GM19452 (cell line): ENCODE data around the gene COL18A1.

Source experiments
- ATAC-seq: cut with Tn5 transposase; IDR thresholded peaks from one replicate; pipeline ENCODE4 v1.9.1; 2021; ENCODE audit not compliant: unreplicated experiment

COL18A1 gene

DNA sequence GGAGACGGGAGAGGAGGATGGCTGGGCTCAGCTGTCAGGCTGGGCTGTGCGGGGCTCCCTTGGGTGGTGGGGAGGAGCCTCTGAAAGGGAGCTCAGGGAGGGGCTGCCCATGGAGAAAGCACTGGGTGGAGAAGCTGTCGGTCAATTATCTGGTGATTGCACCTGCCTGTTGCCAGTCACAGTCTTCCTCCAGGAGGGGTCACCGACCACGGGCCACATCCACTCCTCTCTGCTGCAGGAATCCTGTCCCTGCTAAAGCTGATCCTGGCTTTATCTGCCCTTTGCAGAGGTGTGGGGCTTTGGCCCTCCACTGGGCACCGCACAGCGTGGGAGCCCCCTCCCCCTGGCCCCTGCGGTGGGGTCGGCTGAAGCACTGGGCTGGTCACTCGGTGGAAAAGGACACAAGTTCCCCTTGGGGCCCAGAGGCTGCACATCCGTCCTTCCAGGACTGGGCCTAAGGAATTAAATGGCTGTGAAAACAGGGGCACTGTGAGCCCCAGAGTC, 21.8 kb upstream of the COL18A1 start:
- ATAC-seq: no peak

DNA sequence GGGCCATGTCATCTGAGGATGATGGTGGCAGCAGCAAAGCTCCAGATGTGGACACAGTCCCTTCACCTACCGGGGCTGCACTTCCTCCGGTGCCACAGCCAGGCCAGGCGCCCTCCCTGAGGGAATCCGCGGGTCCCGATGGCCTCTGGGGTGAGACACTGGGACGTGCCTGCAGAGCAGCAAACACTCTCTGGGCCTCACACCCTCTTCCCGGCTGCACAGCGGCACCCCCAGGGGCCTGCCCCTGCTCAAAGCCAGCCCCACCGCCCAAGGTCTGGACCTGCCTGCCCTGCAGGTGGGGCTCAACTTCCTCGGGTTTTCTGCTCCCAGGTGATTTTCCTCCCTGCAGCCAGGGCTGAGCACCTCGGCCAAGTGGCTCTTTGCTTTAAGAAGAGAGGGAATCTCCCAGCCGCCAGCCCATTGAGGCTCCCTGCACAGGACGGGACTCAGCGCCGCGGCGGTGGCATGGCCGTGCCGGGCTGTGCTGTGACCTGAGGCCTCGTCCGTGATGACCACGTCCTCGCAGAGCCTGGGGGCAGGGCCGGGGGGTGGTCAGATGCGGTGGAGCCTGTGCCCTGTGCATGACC, 21.3 kb upstream of the COL18A1 start:
- no peak for ATAC-seq

DNA sequence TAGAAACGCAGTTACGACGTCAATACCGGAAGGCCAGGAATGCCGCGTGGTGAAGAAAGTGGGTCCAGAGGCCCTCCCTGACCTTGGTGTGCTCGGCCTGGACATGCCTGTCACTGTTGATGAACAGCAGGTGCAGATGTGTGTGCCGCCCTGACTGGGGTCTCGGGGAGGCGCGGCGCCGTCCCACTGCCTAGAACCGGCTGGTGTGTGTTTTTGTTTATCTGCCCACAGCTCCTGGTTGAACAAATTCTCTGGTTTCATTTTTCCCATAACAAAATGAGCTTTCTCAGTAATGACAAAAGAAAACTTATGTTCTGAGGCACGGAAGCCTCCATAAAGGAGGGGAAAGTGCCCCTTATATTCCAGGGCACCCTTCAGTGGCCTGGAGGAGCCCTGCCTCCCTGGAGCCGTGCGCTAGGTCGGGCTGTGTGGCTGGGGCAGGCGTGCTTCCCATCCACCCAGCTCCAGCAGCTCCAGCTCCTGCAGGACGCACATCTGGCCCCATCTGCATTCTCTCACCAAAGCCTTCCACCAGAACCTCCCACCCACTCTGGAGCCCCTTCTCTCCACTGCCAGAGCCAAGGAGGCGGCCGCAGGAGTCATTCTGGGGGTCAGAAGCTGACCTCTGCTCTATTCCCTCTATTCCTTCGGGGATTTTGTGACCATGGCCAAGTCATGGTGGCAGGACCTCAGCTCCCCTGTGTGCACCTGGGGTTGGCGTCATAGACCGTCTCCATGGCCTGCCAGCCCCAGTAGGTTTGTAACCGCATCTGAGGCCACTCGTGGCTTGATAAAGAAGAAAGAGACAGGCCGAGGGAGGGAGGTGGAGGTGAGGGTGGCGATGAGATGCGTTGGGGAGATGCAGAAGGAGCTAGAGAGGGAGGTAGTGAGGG, 20.1 kb upstream of the COL18A1 start:
- no peak for ATAC-seq

DNA sequence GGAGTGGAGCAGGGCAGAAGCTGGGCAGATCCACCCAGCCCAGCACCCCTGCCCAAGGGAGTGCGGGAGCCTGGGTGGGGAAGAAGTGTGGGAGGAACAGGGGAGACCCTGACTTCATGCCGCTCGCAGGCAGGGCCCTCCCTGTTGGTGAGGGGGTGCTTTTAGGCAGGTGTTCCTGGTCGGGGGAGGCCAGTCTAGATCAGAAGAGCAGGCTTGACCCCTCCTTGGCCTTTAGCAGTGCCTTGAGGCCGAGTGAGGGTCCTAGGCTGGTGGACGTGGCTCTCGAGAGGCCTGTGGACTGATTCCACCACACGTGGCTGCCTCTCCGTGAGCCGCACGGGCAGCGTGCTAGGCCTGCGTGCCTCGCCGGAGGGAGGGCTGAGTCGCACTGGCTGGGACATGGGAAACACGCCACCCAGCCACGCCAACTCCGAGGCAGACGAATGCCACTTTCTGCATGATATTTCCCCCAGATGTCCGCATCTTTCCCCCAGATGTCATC, 19.4 kb upstream of the COL18A1 start:
- ATAC-seq: no peak

- ATAC-seq: no peak
These were observed 18.6 kb upstream of the COL18A1 start for GRCh38 chr21:45386336-45386727.

GRCh38 chr21:45386728-45387371, 18.1 kb upstream of the COL18A1 start:
- no peak for ATAC-seq

DNA sequence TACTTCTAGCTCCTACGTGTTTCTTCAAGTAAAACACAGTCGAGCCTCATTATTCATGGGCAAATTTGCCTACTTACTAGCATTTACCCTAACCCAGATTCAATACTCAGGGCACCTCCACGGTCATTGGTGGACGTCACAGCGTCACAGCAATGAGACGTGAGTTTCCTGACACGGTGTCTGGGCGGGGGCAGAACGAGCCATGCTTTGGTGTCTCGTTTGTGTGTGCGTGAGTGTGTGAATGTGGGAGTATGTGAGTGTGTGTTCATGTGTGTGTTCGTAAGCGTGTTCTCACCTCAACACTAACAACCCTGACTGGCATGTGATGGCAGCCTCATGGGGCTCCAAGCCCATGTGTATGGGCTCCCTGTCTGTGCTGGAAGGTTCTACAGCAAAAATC, 17.5 kb upstream of the COL18A1 start:
- no peak for ATAC-seq

- no peak for ATAC-seq
These were observed 16.9 kb upstream of the COL18A1 start for GRCh38 chr21:45388011-45388521.

GRCh38 chr21:45388611-45389296, 16.2 kb upstream of the COL18A1 start:
- ATAC-seq: no peak

GRCh38 chr21:45390121-45390751, 14.7 kb upstream of the COL18A1 start:
- no peak for ATAC-seq

GRCh38 chr21:45390831-45391742, 13.9 kb upstream of the COL18A1 start:
- ATAC-seq: no peak

GRCh38 chr21:45391743-45392572, 13.0 kb upstream of the COL18A1 start:
- ATAC-seq: no peak

- no peak for ATAC-seq
These were observed 12.4 kb upstream of the COL18A1 start for GRCh38 chr21:45392573-45392971.

- no peak for ATAC-seq
These were observed 11.9 kb upstream of the COL18A1 start for GRCh38 chr21:45393021-45393420.

DNA sequence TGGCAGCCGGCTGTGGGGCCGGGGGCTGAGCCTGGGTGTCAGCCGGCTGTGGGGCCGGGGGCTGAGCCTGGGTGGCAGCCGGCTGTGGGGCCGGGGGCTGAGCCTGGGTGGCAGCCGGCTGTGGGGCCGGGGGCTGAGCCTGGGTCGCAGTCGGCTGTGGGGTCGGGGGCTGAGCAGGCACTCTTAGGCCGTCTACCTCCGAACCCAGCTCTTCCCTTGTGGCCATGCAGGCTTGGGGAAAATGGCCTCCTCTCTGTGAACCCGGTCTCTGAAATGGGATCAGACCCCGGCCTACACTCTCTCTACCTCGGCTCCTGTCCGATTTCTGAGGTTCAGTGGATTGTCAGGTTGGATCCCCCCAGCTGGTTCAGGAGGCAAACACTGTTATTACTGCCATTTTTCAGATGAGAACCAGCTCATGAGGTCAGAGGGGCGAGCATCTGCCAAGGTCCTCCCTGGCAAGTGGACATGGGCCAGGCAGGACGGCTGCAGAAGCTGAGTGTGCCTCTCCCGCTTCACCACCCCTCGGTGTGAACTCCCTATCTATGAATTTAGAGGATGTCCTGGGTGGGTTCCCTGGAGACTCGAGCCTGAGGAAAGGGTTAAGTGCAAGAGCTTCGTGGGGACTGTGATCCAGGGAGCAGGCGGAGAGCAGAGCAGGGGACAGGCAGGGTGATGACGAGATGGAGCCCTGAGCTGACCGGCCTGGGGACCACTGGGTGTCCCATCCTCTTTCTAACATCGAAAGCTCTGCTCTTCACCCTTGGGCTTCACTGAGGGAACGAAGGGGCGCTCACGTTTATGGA, 10.9 kb upstream of the COL18A1 start:
- no peak for ATAC-seq

- no peak for ATAC-seq
These were observed 8.4 kb upstream of the COL18A1 start for GRCh38 chr21:45396620-45396995.

DNA sequence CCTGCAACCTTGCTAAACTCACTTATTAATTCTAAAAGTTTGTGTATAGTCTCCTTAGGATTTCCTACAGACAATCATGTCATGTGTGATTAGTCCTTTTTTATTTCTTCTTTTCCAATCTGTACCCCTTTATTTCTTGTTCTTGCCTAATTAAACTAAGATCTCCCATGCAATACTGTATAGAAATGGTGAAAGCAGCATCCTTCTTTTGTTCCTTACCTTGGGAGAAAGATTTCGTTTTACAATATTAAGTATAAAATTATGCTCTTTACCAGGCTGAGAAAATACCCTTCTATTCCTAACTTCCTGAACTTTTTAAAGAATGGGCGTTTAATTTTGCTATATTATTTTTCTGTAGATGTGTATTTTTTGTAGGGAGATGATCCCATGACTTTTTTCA, 7.6 kb upstream of the COL18A1 start:
- no peak for ATAC-seq

DNA sequence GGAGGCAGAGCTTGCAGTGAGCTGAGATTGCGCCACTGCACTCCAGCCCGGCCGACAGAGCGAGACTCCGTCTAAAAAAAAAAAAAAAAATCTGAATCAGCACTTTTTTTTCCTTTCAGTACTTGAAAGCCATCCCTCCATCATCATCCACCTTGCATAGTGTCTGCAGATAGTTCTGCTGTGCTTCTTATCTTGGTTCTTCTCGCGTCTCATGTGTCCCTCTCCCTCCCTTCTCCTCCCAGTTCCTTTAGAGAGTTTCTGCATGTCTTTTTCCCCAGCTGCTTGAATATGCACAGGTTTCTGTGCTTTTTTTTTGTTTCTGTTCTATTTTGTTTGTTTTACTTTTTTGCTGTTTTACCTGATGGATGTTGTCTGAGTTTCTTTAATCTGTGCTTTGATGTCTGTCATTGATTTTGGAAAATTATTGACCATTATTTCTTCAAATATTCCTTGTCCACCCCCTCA, 3.9 kb upstream of the COL18A1 start:
- ATAC-seq: no peak
